GM21390 (cell line): ENCODE data around the gene MIXL1.

Experiments
- ATAC-seq: cut with Tn5 transposase; IDR thresholded peaks from one replicate; pipeline ENCODE4 v1.9.1; 2021; ENCODE audit not compliant: unreplicated experiment

Gene MIXL1

DNA sequence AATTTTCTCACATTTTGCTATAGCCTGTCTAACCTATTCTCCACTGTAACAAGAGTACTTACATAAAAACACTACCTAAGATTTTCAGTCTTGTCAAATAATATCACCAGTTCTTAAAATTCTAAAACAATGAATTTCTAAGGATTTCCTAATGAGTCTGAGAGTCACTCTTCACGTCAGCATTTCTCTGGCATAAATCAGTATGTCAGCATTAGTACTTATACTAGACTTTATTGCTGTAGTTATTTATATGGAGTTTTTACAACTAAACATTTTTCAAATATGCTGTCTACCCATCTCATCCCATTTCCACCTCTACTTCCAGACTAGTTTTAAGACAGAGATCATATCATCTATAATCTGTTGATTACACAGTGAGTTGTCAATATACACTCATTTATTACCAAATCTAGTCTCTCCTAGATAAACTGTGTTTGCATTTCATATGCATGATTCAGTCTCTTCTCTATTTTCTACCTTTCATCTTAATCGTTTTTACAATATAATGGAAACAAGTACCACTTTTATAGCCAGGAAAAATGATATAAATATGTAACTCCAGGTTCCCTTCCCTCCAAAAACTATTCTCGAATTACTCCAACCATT lies 52.7 kb downstream of the MIXL1 start:
- ATAC-seq = no peak
